Endothelial cell of umbilical vein (primary cell): ENCODE data around the gene CLOCK. TPM values are rescaled to one million over a fixed set of nuclear protein-coding genes. Genes with fewer than 3 reads are reported as not detected.

Experiments
- BruUV-seq: library from RNA; stranded (reverse); fragments of 400-500 nt; replicated peaks from 2 replicates; lab custom pipeline; 2021; lab: Mats Ljungman, UMichigan
- CTCF ChIA-PET: fragments of 300-600, 350-600 bp; sonication (Branson Sonifier 250); formaldehyde crosslinking; loops from one replicate; lab custom pipeline; 2021; ENCODE audit warnings: antibody characterized with exemption, inconsistent platforms; lab: Charles Lee
- POLR2A ChIA-PET: fragments of 300-600, 350-600 bp; sonication (Branson Sonifier 250); formaldehyde crosslinking; loops from one replicate; lab custom pipeline; 2021; ENCODE audit warnings: antibody characterized with exemption, inconsistent platforms; lab: Charles Lee
- DNase-seq: peaks from one replicate; pipeline ENCODE4 v3.0.0-alpha.2; 2011; ENCODE audit warnings: low read depth, low spot score
- FAIRE-seq: peaks from 2 replicates; lab custom pipeline; 2011; peaks lifted over from hg19 to GRCh38; lab: Jason Lieb, UNC
- H2AFZ ChIP-seq: 2 replicates; pipeline ENCODE4 v1.6.0; 2012; ENCODE audit warnings: low read depth, low read length, control low read depth, inconsistent platforms
- H3K27ac ChIP-seq: 2 replicates; pipeline ENCODE4 v1.5.1; 2011; ENCODE audit warnings: low read depth, mild to moderate bottlenecking, control low read depth, low read length, moderate library complexity; ENCODE audit not compliant: insufficient read depth
- H3K27me3 ChIP-seq, 2 experiments: 2 replicates each; pipeline versions ENCODE4 v1.6.0 to v1.6.1; 2011; ENCODE audit warnings: low read length in 2 of 2, mixed read lengths in 1 of 2; ENCODE audit not compliant: control insufficient read depth in 2 of 2, insufficient read depth in 2 of 2
- H3K36me3 ChIP-seq, 2 experiments: 2 replicates in 1 of 2; 3 replicates in 1 of 2; pipeline ENCODE4 v1.5.1; 2011; ENCODE audit warnings: low read length in 2 of 2, mild to moderate bottlenecking in 1 of 2, moderate library complexity in 1 of 2; ENCODE audit not compliant: control insufficient read depth in 2 of 2, insufficient read depth in 2 of 2; ENCODE audit errors: extremely low read depth in 1 of 2
- H3K4me1 ChIP-seq: 3 replicates; pipeline ENCODE4 v1.5.1; 2011; ENCODE audit warnings: mild to moderate bottlenecking, low read length; ENCODE audit not compliant: control insufficient read depth, insufficient read depth; ENCODE audit errors: extremely low read depth
- H3K4me2 ChIP-seq: 2 replicates; pipeline ENCODE4 v1.6.1; 2011; ENCODE audit warnings: low read length, control low read depth, mixed read lengths; ENCODE audit not compliant: insufficient read depth
- H3K4me3 ChIP-seq, 3 experiments: fragments of 200-600 bp in 1 of 3; sonication (generic), shearing (Covaris generic) in 1 of 3; replicated peaks in 1 of 3; 2 replicates each; pipeline ENCODE4 v1.5.1; 2011 to 2016; ENCODE audit warnings: control low read depth in 3 of 3, low read length in 3 of 3, mild to moderate bottlenecking in 2 of 3, inconsistent platforms in 1 of 3, low read depth in 1 of 3, moderate library complexity in 1 of 3; ENCODE audit not compliant: insufficient read depth in 1 of 3
- H3K79me2 ChIP-seq: 2 replicates; pipeline ENCODE4 v1.6.0; 2012; ENCODE audit warnings: low read length, inconsistent platforms; ENCODE audit not compliant: control insufficient read depth, insufficient read depth
- H3K9ac ChIP-seq: replicated peaks from 2 replicates; pipeline ENCODE3; 2011; ENCODE audit warnings: low read length, control low read depth; ENCODE audit not compliant: insufficient read depth; ENCODE audit errors: extremely low read depth
- H3K9me1 ChIP-seq: replicated peaks from 3 replicates; pipeline ENCODE4 v1.6.0; 2011; ENCODE audit warnings: mild to moderate bottlenecking, low read length; ENCODE audit not compliant: control insufficient read depth, insufficient read depth; ENCODE audit errors: extremely low read depth
- H3K9me3 ChIP-seq: replicated peaks from 2 replicates; pipeline ENCODE4 v1.5.1; 2012; ENCODE audit warnings: low read length, inconsistent platforms; ENCODE audit not compliant: control insufficient read depth, insufficient read depth
- H4K20me1 ChIP-seq: replicated peaks from 2 replicates; pipeline ENCODE3; 2011; ENCODE audit warnings: mild to moderate bottlenecking, low read length; ENCODE audit not compliant: control insufficient read depth, insufficient read depth; ENCODE audit errors: extremely low read depth
- CTCF ChIP-seq, 2 donors: IDR thresholded peaks; 1 replicate in 1 of 2; 2 replicates in 1 of 2; pipeline ENCODE4 v1.5.1; 2011; ENCODE audit warnings: low read length in 2 of 2, mild to moderate bottlenecking in 2 of 2, moderate library complexity in 2 of 2, control low read depth in 1 of 2, inconsistent platforms in 1 of 2, low read depth in 1 of 2; ENCODE audit not compliant: insufficient read depth in 1 of 2; ENCODE audit errors: extremely low read depth in 1 of 2
- EZH2 ChIP-seq: IDR thresholded peaks from 2 replicates; pipeline ENCODE4 v1.6.1; 2012; ENCODE audit warnings: borderline replicate concordance, low read depth, mild to moderate bottlenecking, moderate library complexity, low read length, inconsistent platforms; ENCODE audit not compliant: severe bottlenecking
- FOS ChIP-seq: IDR thresholded peaks from 2 replicates; pipeline ENCODE4 v1.6.1; 2011; ENCODE audit warnings: mild to moderate bottlenecking, low read length, moderate library complexity, borderline replicate concordance; ENCODE audit not compliant: insufficient read depth
- GATA2 ChIP-seq: IDR thresholded peaks from 2 replicates; pipeline ENCODE4 v1.7.0; 2011; ENCODE audit warnings: low read depth, mild to moderate bottlenecking, moderate library complexity, mixed read lengths, low read length; ENCODE audit not compliant: insufficient read length, insufficient read depth
- JUN ChIP-seq: IDR thresholded peaks from 2 replicates; pipeline ENCODE4 v1.6.1; 2011; ENCODE audit warnings: borderline replicate concordance, low read depth; ENCODE audit not compliant: insufficient read length, insufficient read depth
- MAX ChIP-seq: IDR thresholded peaks from 2 replicates; pipeline ENCODE4 v1.6.1; 2011; ENCODE audit not compliant: insufficient read depth, insufficient read length
- MYC ChIP-seq: IDR thresholded peaks from one replicate; pipeline ENCODE4 v1.6.1; 2011; ENCODE audit warnings: mild to moderate bottlenecking, low read depth, low read length
- POLR2A ChIP-seq: IDR thresholded peaks from 2 replicates; pipeline ENCODE4 v1.6.1; 2012; ENCODE audit warnings: low read depth, mild to moderate bottlenecking, control low read depth, low read length
- POLR2AphosphoS5 ChIP-seq: IDR thresholded peaks from 2 replicates; pipeline ENCODE4 v1.6.1; 2012; ENCODE audit warnings: low read depth, mild to moderate bottlenecking, control low read depth, low read length, moderate library complexity; ENCODE audit not compliant: insufficient read depth
- dilution Hi-C: fragments of 300-500 bp; cut with MboI; formaldehyde crosslinking; loops from one replicate; pipeline ENCODE4 v1.15.0; 2019; ENCODE audit warnings: low sequenced_read_pairs; ENCODE audit not compliant: extremely low pct_ligation_motif_present
- intact Hi-C: fragments of 100-400 bp; cut with micrococcal nuclease; formaldehyde crosslinking; loops from one replicate; pipeline ENCODE4 v1.10.0; 2022
- polyA plus RNA-seq, 4 experiments: library from polyadenylated mRNA; depleted of rRNA in 3 of 4; stranded (reverse) in 3 of 4; unstranded in 1 of 4; fragments of >200 nt; gene quantifications; 2 replicates each; pipeline versions ENCODE4 v1.2.1 to v1.2.3, GENCODE V29; 2011 to 2012; ENCODE audit warnings: missing spikeins in 1 of 4
- total RNA-seq: library from RNA; stranded (reverse); gene quantifications from 2 replicates; pipeline ENCODE4 v1.2.3, GENCODE V29; 2021

CLOCK gene
- total and polyA plus RNA-seq, 2 donors (not counting 3 experiments of a cell fraction or from before 2014, with no cell fraction given): 7.5 to 23.8 TPM

GRCh38 chr4:55499495-55499894, 47.2 kb downstream of the CLOCK start:
- DNase-seq (no peak), FAIRE-seq (no peak)
- Histone ChIP-seq H3K27ac (no peak overlapping the region), H3K27me3 (no peaks in the 10 kb centered on the region), H3K9ac (no peak overlapping the region), H2AFZ (no peak overlapping the region), H3K9me3 (no peaks in the 10 kb centered on the region), H4K20me1 (peaks cover 2% of the 10 kb centered on the region), H3K9me1 (no peaks in the 10 kb centered on the region), H3K79me2 (peaks cover 18% of the 10 kb centered on the region), H3K36me3 (no peaks in the 10 kb centered on the region), H3K4me1 (peaks cover 6% of the 10 kb centered on the region), H3K4me2 (no peak overlapping the region), H3K4me3 (no peak overlapping the region)
- ChIA-PET CTCF (interaction anchor here (1.2 kb wide), 1 partner anchor 19 kb away, joined by 3 read pairs; no protein-coding TSS in a partner anchor), POLR2A (no interaction called here)
- intact Hi-C loops (no loop called here), dilution Hi-C loops (no loop called here)
- BruUV-seq: no TSS peak
- TF ChIP-seq CTCF (IDR thresholded peaks at IDR 0.05; ENCODE audit: extremely low read depth in 1 of 2, insufficient read depth in 1 of 2, low read depth in 1 of 2, low read length in 2 of 2): no peak
- TF ChIP-seq GATA2: no peak
- TF ChIP-seq FOS: no peak
- no peak for TF ChIP-seq POLR2A
- TF ChIP-seq EZH2: no peak
- TF ChIP-seq MAX: no peak
- no peak for TF ChIP-seq JUN
- TF ChIP-seq MYC: no peak
- TF ChIP-seq POLR2AphosphoS5: no peak
